Mesenchymal stem cell (in vitro differentiated cells and primary cell): ENCODE measurements around the gene CENPT. TPM values are rescaled to one million over a fixed set of nuclear protein-coding genes. Genes with fewer than 3 reads are reported as not detected.
A peak's percentile ranks its signal among the peaks of the same experiment; 100 is the strongest.

ENCODE experiments used
- DNase-seq: peaks from one replicate; pipeline ENCODE4 v3.0.0-alpha.2; 2013
- H2AFZ ChIP-seq: one replicate; pipeline ENCODE4 v1.6.1; 2013; ENCODE audit warnings: low read depth, mild to moderate bottlenecking, control low read depth, inconsistent platforms, low read length, moderate library complexity
- H2AK5ac ChIP-seq: 2 replicates; pipeline ENCODE4 v1.6.1; 2013; ENCODE audit warnings: low read length, moderate library complexity, mild to moderate bottlenecking, inconsistent platforms; ENCODE audit not compliant: severe bottlenecking
- H2BK120ac ChIP-seq: one replicate; pipeline ENCODE4 v1.6.1; 2013; ENCODE audit warnings: low read depth, mild to moderate bottlenecking, inconsistent platforms, low read length, moderate library complexity
- H2BK12ac ChIP-seq, 2 experiments: one replicate each; pipeline ENCODE4 v1.6.1; 2013; ENCODE audit warnings: inconsistent platforms in 2 of 2, low read length in 2 of 2, mild to moderate bottlenecking in 2 of 2, moderate library complexity in 2 of 2, control low read depth in 1 of 2
- H2BK15ac ChIP-seq: one replicate; pipeline ENCODE4 v1.6.1; 2013; ENCODE audit warnings: mild to moderate bottlenecking, low read depth, inconsistent platforms; ENCODE audit not compliant: poor library complexity, severe bottlenecking
- H2BK5ac ChIP-seq: 2 replicates; pipeline ENCODE4 v1.6.1; 2013; ENCODE audit warnings: low read depth, mild to moderate bottlenecking, low read length, control low read depth, inconsistent platforms; ENCODE audit not compliant: poor library complexity, severe bottlenecking
- H3K14ac ChIP-seq, 2 experiments: one replicate each; pipeline ENCODE4 v1.6.1; 2013; ENCODE audit warnings: inconsistent platforms in 2 of 2, low read length in 2 of 2, control low read depth in 1 of 2, mild to moderate bottlenecking in 1 of 2, moderate library complexity in 1 of 2
- H3K18ac ChIP-seq, 2 experiments: one replicate each; pipeline ENCODE4 v1.6.1; 2013; ENCODE audit warnings: inconsistent platforms in 2 of 2, low read length in 2 of 2, control low read depth in 1 of 2, low read depth in 1 of 2, mild to moderate bottlenecking in 1 of 2
- H3K23ac ChIP-seq, 2 experiments: one replicate each; pipeline ENCODE4 v1.6.1; 2013; ENCODE audit warnings: inconsistent platforms in 2 of 2, low read length in 2 of 2, mild to moderate bottlenecking in 2 of 2, moderate library complexity in 2 of 2, control low read depth in 1 of 2
- H3K27ac ChIP-seq: 2 replicates; pipeline ENCODE4 v1.5.1; 2013; ENCODE audit warnings: mild to moderate bottlenecking, moderate library complexity, low read length, control low read depth, inconsistent platforms; ENCODE audit not compliant: poor library complexity, severe bottlenecking
- H3K27me3 ChIP-seq, 2 experiments: 2 replicates each; pipeline versions ENCODE4 v1.6.1 to v1.7.0; 2013; ENCODE audit warnings: low read length in 2 of 2, mild to moderate bottlenecking in 2 of 2, moderate library complexity in 2 of 2, control low read depth in 1 of 2, inconsistent platforms in 1 of 2; ENCODE audit not compliant: control insufficient read depth in 1 of 2, insufficient read depth in 1 of 2
- H3K36me3 ChIP-seq, 2 experiments: 2 replicates each; pipeline versions ENCODE4 v1.6.1 to v1.7.0; 2013; ENCODE audit warnings: low read length in 2 of 2, control low read depth in 1 of 2, inconsistent platforms in 1 of 2, low read depth in 1 of 2, mild to moderate bottlenecking in 1 of 2; ENCODE audit not compliant: insufficient read depth in 2 of 2, control insufficient read depth in 1 of 2
- H3K4ac ChIP-seq, 2 experiments: one replicate each; pipeline ENCODE4 v1.6.1; 2013; ENCODE audit warnings: inconsistent platforms in 2 of 2, low read length in 2 of 2, mild to moderate bottlenecking in 2 of 2, moderate library complexity in 2 of 2, control low read depth in 1 of 2, low read depth in 1 of 2
- H3K4me1 ChIP-seq: 2 replicates; pipeline ENCODE4 v1.6.1; 2013; ENCODE audit warnings: low read depth, low read length, control low read depth; ENCODE audit not compliant: control insufficient read depth, insufficient read depth
- H3K4me2 ChIP-seq: 2 replicates; pipeline ENCODE4 v1.6.1; 2013; ENCODE audit warnings: low read length, mild to moderate bottlenecking, inconsistent platforms; ENCODE audit not compliant: poor library complexity, severe bottlenecking
- H3K4me3 ChIP-seq, 2 experiments: 2 replicates each; pipeline versions ENCODE4 v1.5.1 to v1.7.0; 2013; ENCODE audit warnings: low read length in 2 of 2, mild to moderate bottlenecking in 2 of 2, control low read depth in 1 of 2, low read depth in 1 of 2; ENCODE audit not compliant: insufficient read depth in 1 of 2
- H3K79me1 ChIP-seq: replicated peaks from 2 replicates; pipeline ENCODE4 v1.6.1; 2013; ENCODE audit warnings: mild to moderate bottlenecking, control low read depth, low read length, inconsistent platforms; ENCODE audit not compliant: poor library complexity, severe bottlenecking
- H3K9ac ChIP-seq: 2 replicates; pipeline ENCODE4 v1.7.0; 2013; ENCODE audit warnings: mild to moderate bottlenecking, low read length, moderate library complexity
- H3K9me3 ChIP-seq: 2 replicates; pipeline ENCODE4 v1.7.0; 2013; ENCODE audit warnings: mild to moderate bottlenecking, low read length; ENCODE audit not compliant: control insufficient read depth
- H4K8ac ChIP-seq: one replicate; pipeline ENCODE4 v1.6.1; 2013; ENCODE audit warnings: inconsistent platforms, mild to moderate bottlenecking, low read length, moderate library complexity
- H4K91ac ChIP-seq: one replicate; pipeline ENCODE4 v1.6.1; 2013; ENCODE audit warnings: mild to moderate bottlenecking, low read length, inconsistent platforms
- WGBS: methylation state at CpG from one replicate; pipeline ENCODE4 v1.1.7; 2013; ENCODE audit warnings: mixed read lengths; 5-methylcytosine and 5-hydroxymethylcytosine counted together
- polyA plus RNA-seq, 2 experiments: library from polyadenylated mRNA; stranded (reverse); fragments of 200-250 nt; gene quantifications; one replicate each; pipeline ENCODE4 v1.2.3, GENCODE V29; 2013

The CENPT gene, protein sequence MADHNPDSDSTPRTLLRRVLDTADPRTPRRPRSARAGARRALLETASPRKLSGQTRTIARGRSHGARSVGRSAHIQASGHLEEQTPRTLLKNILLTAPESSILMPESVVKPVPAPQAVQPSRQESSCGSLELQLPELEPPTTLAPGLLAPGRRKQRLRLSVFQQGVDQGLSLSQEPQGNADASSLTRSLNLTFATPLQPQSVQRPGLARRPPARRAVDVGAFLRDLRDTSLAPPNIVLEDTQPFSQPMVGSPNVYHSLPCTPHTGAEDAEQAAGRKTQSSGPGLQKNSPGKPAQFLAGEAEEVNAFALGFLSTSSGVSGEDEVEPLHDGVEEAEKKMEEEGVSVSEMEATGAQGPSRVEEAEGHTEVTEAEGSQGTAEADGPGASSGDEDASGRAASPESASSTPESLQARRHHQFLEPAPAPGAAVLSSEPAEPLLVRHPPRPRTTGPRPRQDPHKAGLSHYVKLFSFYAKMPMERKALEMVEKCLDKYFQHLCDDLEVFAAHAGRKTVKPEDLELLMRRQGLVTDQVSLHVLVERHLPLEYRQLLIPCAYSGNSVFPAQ
- polyA plus RNA-seq (2013, experiment 1 of 2): 25.8 TPM
- polyA plus RNA-seq (2013, experiment 2 of 2): 23.6 TPM

DNA sequence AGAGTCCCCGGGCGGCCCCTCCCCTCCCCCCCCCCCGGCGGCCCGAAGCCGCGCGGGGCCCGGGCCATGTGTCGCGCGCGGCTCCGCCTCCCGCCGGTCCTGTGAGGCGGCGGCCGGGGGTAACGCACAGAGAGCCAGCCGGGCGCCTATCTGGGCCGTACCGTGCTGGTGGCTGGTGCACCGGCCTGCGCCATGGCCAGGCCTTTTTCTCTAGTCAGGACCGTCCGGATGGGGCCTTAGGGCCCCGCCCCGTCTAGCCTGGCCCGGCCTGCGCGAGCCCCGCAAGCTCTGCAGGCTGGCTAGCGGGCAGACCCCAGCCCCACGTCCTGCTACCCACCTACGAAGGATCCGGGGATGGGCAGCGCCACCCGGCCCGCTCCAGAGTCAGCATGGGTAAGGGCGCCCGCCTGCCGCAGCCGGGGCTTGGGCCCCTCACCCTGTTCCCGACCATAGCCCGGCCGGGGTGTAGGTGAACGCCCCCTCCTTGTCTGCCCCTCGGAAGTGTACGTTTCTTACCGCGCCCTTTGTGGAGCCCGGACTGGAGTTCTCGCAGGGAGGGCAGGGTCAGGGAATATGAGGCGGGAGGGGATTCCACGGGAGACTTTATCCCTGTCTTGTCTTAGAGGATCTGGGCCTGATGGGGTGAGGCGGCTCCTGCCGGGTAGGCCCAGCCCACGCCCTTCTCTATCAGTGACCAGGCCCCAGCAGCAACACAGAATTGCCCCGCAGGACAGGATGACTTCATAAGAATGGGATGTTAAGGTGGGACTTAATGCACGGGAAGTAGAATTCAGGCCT lies at the start of gene CENPT:
TSS of gene CENPT (minus strand) at position 630 of the 798 bp plus-strand sequence. CDS start 13,834 bp downstream, outside the sequence.
- peak within 1 kb of the TSS; percentile 97 for H3K27ac ChIP-seq
- peaks cover 16 to 20% of the 10 kb centered on the region in 2 experiments for H3K36me3 ChIP-seq
- H3K4ac ChIP-seq: peak within 1 kb of the TSS; percentile 98 to 99
- peak within 1 kb of the TSS; percentile 89 for H3K4me2 ChIP-seq
- H4K8ac ChIP-seq: peak within 1 kb of the TSS; percentile 100
- H3K18ac ChIP-seq: peak within 1 kb of the TSS; percentile 98 to 99
- H2AK5ac ChIP-seq: peak within 1 kb of the TSS; percentile 62
- H2BK5ac ChIP-seq: peak within 1 kb of the TSS; percentile 89
- under 1% methylated on average over 48 of the region's 62 CpGs for WGBS
- H3K4me3 ChIP-seq: peak within 1 kb of the TSS; percentile 85 to 92
- H2BK15ac ChIP-seq: peak within 1 kb of the TSS; percentile 92
- peak within 1 kb of the TSS; percentile 8 for H2AFZ ChIP-seq
- peaks cover 2% of the 10 kb centered on the region for H3K79me1 ChIP-seq
- no peak within 1 kb of the TSS for H2BK12ac ChIP-seq
- H3K9ac ChIP-seq: peak within 1 kb of the TSS; percentile 98
- peak within 1 kb of the TSS; percentile 99 for H4K91ac ChIP-seq
- H3K9me3 ChIP-seq: no peaks in the 10 kb centered on the region
- peak within 1 kb of the TSS; percentile 83 to 84 for H3K14ac ChIP-seq
- H3K4me1 ChIP-seq: peaks cover 30% of the 10 kb centered on the region
- H3K23ac ChIP-seq: peak within 1 kb of the TSS; percentile 3 to 82
- no peaks in the 10 kb centered on the region for H3K27me3 ChIP-seq
- peak; percentile 71 for DNase-seq
- peak within 1 kb of the TSS; percentile 99 for H2BK120ac ChIP-seq

DNA sequence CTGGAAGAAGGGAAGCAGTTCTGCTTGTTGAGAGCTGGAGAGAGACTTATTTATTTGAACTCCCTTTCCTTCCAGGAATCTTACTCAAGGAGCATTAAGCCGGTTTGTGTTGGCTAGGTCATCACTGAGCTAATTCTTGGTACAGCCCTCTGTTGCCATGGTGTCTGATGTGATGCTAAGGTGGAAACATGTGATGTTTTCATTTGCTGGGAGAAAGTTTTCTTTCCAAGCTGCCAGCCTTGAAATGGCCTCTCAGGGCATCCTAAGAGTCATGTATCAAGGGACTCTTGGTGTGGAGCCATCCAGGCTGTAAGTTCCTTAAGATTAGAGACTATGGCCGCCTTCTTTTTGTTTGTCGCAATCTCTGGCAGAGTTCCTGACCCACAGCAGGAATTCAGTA lies 49.7 kb upstream of the CENPT start:
- Histone ChIP-seq H2BK5ac (no peak overlapping the region), H3K36me3 (peaks cover 0 to 9% of the 10 kb centered on the region in 2 experiments), H2BK120ac (no peak overlapping the region), H3K79me1 (peaks cover 28% of the 10 kb centered on the region), H3K27ac (no peak overlapping the region), H3K4me1 (peaks cover 8% of the 10 kb centered on the region), H3K14ac (no peak overlapping the region), H3K4ac (no peak overlapping the region), H4K91ac (no peak overlapping the region), H2AFZ (no peak overlapping the region), H3K4me2 (no peak overlapping the region), H2AK5ac (no peak overlapping the region), H4K8ac (no peak overlapping the region), H3K4me3 (no peak overlapping the region), H2BK12ac (no peak overlapping the region), H3K9me3 (no peaks in the 10 kb centered on the region), H3K9ac (peak overlapping the region; percentile 53), H3K23ac (no peak overlapping the region), H3K18ac (no peak overlapping the region), H3K27me3 (no peaks in the 10 kb centered on the region), H2BK15ac (no peak overlapping the region)
- WGBS: 98% methylated on average over 3 of the region's 3 CpGs
- DNase-seq: peak; percentile 55

DNA sequence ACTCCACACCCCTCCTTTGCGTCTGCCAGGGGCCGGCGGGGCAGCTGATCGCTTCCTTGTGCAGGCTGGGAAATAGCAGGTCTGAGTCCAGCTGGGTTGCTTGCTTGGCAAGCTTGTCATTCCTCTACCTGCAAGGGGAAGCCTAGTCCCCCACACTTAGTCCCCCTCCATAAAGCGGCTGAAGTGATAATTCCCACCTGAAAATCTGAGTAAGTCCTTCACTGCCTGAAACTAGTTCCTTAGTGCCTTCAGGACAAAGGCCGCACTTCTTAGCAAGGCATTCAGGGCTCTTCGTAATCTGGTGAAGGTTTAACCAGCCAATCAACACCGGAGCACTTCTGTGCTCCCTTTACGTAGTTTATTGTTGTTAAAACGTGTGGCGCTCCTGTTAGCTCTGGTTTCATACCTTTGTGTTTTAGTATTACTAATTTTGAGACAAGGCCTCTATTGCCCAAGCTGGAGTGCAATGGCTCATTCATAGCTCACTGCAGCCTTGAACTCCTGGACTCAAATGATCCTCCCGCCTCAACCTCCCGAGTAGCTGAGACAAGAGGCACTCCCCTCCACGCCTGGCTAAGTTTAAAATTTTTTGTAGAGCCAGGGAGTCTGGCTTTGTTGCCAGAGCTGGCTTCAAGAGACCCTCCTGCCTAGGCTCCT lies 46.4 kb upstream of the CENPT start:
- H3K14ac ChIP-seq: peak overlapping the region in 1 of 2 experiments; percentile 80
- peak overlapping the region; percentile 99 to 100 for H3K4me3 ChIP-seq
- 47% methylated on average over 14 of the region's 14 CpGs for WGBS
- H2BK120ac ChIP-seq: no peak overlapping the region
- peak overlapping the region; percentile 15 to 83 for H3K4ac ChIP-seq
- H4K91ac ChIP-seq: peak overlapping the region; percentile 2
- peak overlapping the region; percentile 99 for H4K8ac ChIP-seq
- no peaks in the 10 kb centered on the region for H3K27me3 ChIP-seq
- peak overlapping the region; percentile 65 for H2AK5ac ChIP-seq
- peaks cover 8% of the 10 kb centered on the region for H3K4me1 ChIP-seq
- peaks cover 13% of the 10 kb centered on the region for H3K79me1 ChIP-seq
- peaks cover 0 to 6% of the 10 kb centered on the region in 2 experiments for H3K36me3 ChIP-seq
- peak overlapping the region; percentile 78 for H3K4me2 ChIP-seq
- H3K27ac ChIP-seq: peak overlapping the region; percentile 63
- H2BK12ac ChIP-seq: no peak overlapping the region
- H3K9me3 ChIP-seq: no peaks in the 10 kb centered on the region
- DNase-seq: no peak
- peak overlapping the region; percentile 94 for H2AFZ ChIP-seq
- no peak overlapping the region for H3K23ac ChIP-seq
- H3K9ac ChIP-seq: peak overlapping the region; percentile 100
- peak overlapping the region; percentile 4 to 97 for H3K18ac ChIP-seq
- H2BK15ac ChIP-seq: no peak overlapping the region
- H2BK5ac ChIP-seq: no peak overlapping the region
